Fibroblast of lung (primary cell): ENCODE data around the gene NEK6. TPM values are rescaled to one million over a fixed set of nuclear protein-coding genes. Genes with fewer than 3 reads are reported as not detected.

Source experiments
- DNase-seq, 2 donors: peaks; one replicate each; pipeline versions ENCODE4 v3.0.0 to v3.0.0-alpha.2; 2010; ENCODE audit warnings: low read depth in 2 of 2
- H2AFZ ChIP-seq: 2 replicates; pipeline ENCODE4 v1.5.1; 2012; ENCODE audit warnings: low read length, control low read depth, inconsistent platforms
- H3K27ac ChIP-seq: 2 replicates; pipeline ENCODE4 v1.5.1; 2011; ENCODE audit warnings: low read length, control low read depth; ENCODE audit not compliant: insufficient read depth
- H3K27me3 ChIP-seq: 2 replicates; pipeline ENCODE4 v1.5.1; 2011; ENCODE audit warnings: mild to moderate bottlenecking, low read length; ENCODE audit not compliant: control insufficient read depth, insufficient read depth
- H3K36me3 ChIP-seq: 2 replicates; pipeline ENCODE4 v1.5.1; 2011; ENCODE audit warnings: low read length; ENCODE audit not compliant: control insufficient read depth, insufficient read depth
- H3K4me1 ChIP-seq: 2 replicates; pipeline ENCODE4 v1.5.1; 2011; ENCODE audit warnings: low read length; ENCODE audit not compliant: control insufficient read depth, insufficient read depth; ENCODE audit errors: extremely low read depth
- H3K4me2 ChIP-seq: 2 replicates; pipeline ENCODE4 v1.5.1; 2011; ENCODE audit warnings: low read length, control low read depth; ENCODE audit not compliant: insufficient read depth; ENCODE audit errors: extremely low read depth
- H3K4me3 ChIP-seq, 4 experiments: fragments of 200-600 bp in 1 of 4; sonication (generic) in 1 of 4; replicated peaks in 1 of 4; 2 replicates each; pipeline ENCODE4 v1.5.1; 2011 to 2016; ENCODE audit warnings: low read length in 4 of 4, low read depth in 3 of 4, mild to moderate bottlenecking in 3 of 4, control low read depth in 2 of 4, inconsistent platforms in 1 of 4, mixed read lengths in 1 of 4; ENCODE audit not compliant: insufficient read depth in 1 of 4; ENCODE audit errors: control extremely low read depth in 1 of 4
- H3K79me2 ChIP-seq: 2 replicates; pipeline ENCODE4 v1.5.1; 2012; ENCODE audit warnings: mild to moderate bottlenecking, low read length, inconsistent platforms; ENCODE audit not compliant: control insufficient read depth, insufficient read depth
- H3K9ac ChIP-seq: 2 replicates; pipeline ENCODE4 v1.5.1; 2011; ENCODE audit warnings: mild to moderate bottlenecking, low read length, control low read depth; ENCODE audit not compliant: insufficient read depth
- H3K9me3 ChIP-seq: 2 replicates; pipeline ENCODE4 v1.5.1; 2012; ENCODE audit warnings: low read depth, low read length; ENCODE audit not compliant: control insufficient read depth, insufficient read depth
- H4K20me1 ChIP-seq: 2 replicates; pipeline ENCODE4 v1.5.1; 2011; ENCODE audit warnings: low read length; ENCODE audit not compliant: control insufficient read depth, insufficient read depth; ENCODE audit errors: extremely low read depth
- CTCF ChIP-seq, 2 donors: IDR thresholded peaks in 1 of 2; conservative IDR thresholded peaks in 1 of 2; 1 replicate in 1 of 2; 2 replicates in 1 of 2; pipeline ENCODE4 v1.5.1; 2011 to 2012; ENCODE audit warnings: low read length in 2 of 2, control low read depth in 1 of 2, inconsistent platforms in 1 of 2, low read depth in 1 of 2, mild to moderate bottlenecking in 1 of 2
- EZH2 ChIP-seq: IDR thresholded peaks from 2 replicates; pipeline ENCODE4 v1.5.1; 2012; ENCODE audit warnings: low read length, control low read depth, mild to moderate bottlenecking; ENCODE audit errors: missing control alignments
- polyA plus RNA-seq, 2 donors: library from polyadenylated mRNA; depleted of rRNA in 1 of 2; stranded (reverse) in 1 of 2; unstranded in 1 of 2; fragments of >200 nt; gene quantifications; 2 replicates each; pipeline ENCODE4 v1.2.1, GENCODE V29; 2011 to 2012; ENCODE audit warnings: missing spikeins in 1 of 2
- total RNA-seq: library from RNA; depleted of rRNA; stranded (reverse); fragments of >200 nt; gene quantifications from 2 replicates; pipeline ENCODE4 v1.2.1, GENCODE V29; 2014

The NEK6 gene
- total and polyA plus RNA-seq, 2 donors (not counting 1 experiment from before 2014, with no cell fraction given) = 71.2 to 71.4 TPM

DNA sequence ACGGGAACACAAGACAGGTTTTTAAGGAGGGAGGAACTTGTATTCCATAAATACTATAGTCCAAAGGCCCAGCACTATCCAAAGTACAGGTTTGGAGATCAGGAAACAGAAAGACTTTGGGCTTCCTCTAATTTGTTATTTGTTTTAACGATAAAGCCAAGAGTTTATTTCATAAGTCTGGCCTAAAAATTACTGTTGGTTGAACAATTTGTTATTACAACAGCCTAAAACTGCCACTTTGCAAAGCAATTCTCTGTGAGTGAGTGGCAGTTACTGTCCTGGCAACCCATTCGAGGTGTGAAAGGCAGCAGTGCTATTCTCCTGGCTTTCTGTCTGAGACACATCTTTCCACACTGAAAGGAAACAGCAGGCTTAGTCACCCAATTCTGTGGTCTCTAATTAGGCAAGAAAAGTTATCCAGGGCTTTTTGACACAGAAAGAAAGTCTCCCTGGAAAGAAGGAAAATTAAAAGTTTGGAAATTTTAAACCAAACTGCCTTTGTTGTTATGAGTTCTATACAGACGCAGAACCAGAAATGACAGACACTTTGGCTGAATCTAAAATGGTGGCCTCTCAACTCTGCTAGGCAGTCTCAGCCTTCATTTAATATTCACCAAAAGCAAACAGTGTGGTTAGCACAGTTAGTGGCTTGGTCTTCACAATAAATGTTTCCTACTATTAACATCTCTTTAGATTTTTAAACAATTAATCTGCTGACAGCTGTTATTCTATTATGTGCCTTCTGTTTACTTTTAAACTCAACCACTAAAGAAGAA, 123.6 kb downstream of the NEK6 start:
- Histone ChIP-seq H3K27ac (no peak overlapping the region), H3K79me2 (peaks cover 44% of the 10 kb centered on the region), H3K36me3 (peaks cover 2% of the 10 kb centered on the region), H3K9ac (no peak overlapping the region), H3K4me1 (no peaks in the 10 kb centered on the region), H3K4me3 (no peak overlapping the region), H2AFZ (no peak overlapping the region), H3K9me3 (no peaks in the 10 kb centered on the region), H3K4me2 (no peak overlapping the region), H4K20me1 (no peaks in the 10 kb centered on the region), H3K27me3 (no peaks in the 10 kb centered on the region)
- TF ChIP-seq EZH2 (no peak), CTCF (conservative IDR thresholded peaks at IDR 0.05 in 1 of 2, IDR thresholded peaks at IDR 0.05 in 1 of 2; ENCODE audit: low read depth in 1 of 2, low read length in 2 of 2) (no peak)
- DNase-seq = peak in 1 of 2 donors; percentile 65

GRCh38 chr9:124384210-124384609, 126.5 kb downstream of the NEK6 start:
- no peak overlapping the region for H2AFZ ChIP-seq
- no peak overlapping the region for H3K4me2 ChIP-seq
- H3K79me2 ChIP-seq = peaks cover 54% of the 10 kb centered on the region
- H3K9me3 ChIP-seq = no peaks in the 10 kb centered on the region
- no peak overlapping the region for H3K9ac ChIP-seq
- TF ChIP-seq EZH2 (no peak), CTCF (conservative IDR thresholded peaks at IDR 0.05 in 1 of 2, IDR thresholded peaks at IDR 0.05 in 1 of 2; ENCODE audit: low read depth in 1 of 2, low read length in 2 of 2) (no peak)
- H3K27me3 ChIP-seq = no peaks in the 10 kb centered on the region
- peaks cover 2% of the 10 kb centered on the region for H3K36me3 ChIP-seq
- DNase-seq = no peak
- H3K4me3 ChIP-seq = no peak overlapping the region
- no peak overlapping the region for H3K27ac ChIP-seq
- no peaks in the 10 kb centered on the region for H4K20me1 ChIP-seq
- H3K4me1 ChIP-seq = peaks cover under 1% of the 10 kb centered on the region

GRCh38 chr9:124384846-124385245, 127.1 kb downstream of the NEK6 start:
- TF ChIP-seq CTCF (conservative IDR thresholded peaks at IDR 0.05 in 1 of 2, IDR thresholded peaks at IDR 0.05 in 1 of 2; ENCODE audit: low read depth in 1 of 2, low read length in 2 of 2) = no peak
- no peak for TF ChIP-seq EZH2
- Histone ChIP-seq H3K4me3 (no peak overlapping the region), H3K36me3 (peaks cover 1% of the 10 kb centered on the region), H3K27me3 (no peaks in the 10 kb centered on the region), H3K4me2 (no peak overlapping the region), H4K20me1 (no peaks in the 10 kb centered on the region), H3K9me3 (no peaks in the 10 kb centered on the region), H3K27ac (no peak overlapping the region), H3K9ac (no peak overlapping the region), H3K4me1 (peaks cover 4% of the 10 kb centered on the region), H2AFZ (no peak overlapping the region), H3K79me2 (peaks cover 55% of the 10 kb centered on the region)
- DNase-seq = no peak
